Stimulated activated CD8-positive, alpha-beta memory T cell treated with anti-CD3 and anti-CD28 coated beads, Interleukin-4, amount 100 ng/mL, for 48 hours (primary cell): ENCODE measurements around the gene QRICH1.

Experiments
- DNase-seq: peaks from one replicate; pipeline ENCODE4 v3.0.0-alpha.2; 2020

The QRICH1 gene

DNA sequence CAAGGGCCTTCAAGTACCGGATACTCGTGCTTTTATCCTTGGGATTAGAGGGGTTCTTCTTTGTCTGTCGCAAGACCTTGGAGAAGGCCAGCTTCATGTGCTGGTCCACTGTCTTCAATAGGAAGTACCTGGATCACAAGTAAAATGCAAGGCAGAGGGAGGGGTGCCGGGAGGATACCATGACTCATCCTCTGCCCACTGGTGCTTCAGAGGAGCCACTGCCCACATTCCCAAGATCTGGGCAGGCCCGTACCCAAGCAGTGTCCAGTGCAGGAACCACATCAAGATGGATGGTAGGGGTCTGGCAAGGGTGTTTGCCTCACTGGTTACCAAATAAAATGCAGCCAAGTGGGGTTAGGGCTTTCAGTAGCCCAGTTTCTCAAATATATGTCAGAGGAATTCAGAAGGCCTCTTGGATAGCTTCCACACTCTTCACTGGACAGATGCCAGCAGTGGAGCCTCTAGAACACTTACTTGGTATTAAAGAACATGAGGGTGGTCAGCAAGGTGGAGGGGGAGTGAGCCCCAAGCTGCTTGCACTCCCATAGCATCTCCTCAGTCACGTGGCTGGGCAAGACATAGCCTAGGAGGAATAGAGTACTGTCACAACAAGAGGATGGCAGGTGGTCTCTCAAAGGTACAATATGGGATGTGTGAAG, 61.1 kb downstream of the QRICH1 start:
- no peak for DNase-seq

DNA sequence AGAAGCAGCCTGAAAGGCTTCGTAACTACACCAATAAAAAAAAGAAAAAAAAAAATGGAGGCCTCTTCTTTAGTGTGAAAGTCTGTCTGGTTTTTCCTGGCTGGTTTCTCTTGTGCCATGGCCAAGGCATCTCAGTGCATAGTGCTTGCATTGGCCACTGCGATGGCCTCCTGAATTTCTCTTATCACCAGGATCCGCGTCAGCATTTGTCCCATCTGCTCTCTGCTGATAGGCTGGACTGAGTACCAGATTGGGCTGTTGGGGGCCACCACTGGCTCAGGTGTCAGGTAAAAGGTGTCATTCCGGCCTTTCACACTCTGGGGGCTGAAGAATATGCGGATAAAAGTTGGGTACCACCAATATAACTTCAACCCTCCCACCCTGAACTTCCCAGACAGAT, 63.5 kb downstream of the QRICH1 start:
- DNase-seq = no peak

DNA sequence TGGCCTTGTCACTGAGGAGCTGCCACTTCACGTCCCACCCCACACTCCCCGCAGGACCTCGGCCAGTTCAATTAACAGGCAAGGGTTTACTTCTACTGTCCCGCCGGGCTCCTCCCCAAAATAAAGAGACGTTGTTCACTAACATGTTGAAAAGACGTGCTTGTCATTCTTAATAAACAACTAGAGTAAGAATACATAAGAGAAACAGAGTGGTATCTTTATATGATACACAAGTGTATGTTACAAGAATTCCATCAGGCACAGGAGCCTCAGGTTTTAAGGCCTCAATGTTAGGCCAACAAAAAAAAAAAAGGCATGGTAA, 64.3 kb downstream of the QRICH1 start:
- DNase-seq = no peak

DNA sequence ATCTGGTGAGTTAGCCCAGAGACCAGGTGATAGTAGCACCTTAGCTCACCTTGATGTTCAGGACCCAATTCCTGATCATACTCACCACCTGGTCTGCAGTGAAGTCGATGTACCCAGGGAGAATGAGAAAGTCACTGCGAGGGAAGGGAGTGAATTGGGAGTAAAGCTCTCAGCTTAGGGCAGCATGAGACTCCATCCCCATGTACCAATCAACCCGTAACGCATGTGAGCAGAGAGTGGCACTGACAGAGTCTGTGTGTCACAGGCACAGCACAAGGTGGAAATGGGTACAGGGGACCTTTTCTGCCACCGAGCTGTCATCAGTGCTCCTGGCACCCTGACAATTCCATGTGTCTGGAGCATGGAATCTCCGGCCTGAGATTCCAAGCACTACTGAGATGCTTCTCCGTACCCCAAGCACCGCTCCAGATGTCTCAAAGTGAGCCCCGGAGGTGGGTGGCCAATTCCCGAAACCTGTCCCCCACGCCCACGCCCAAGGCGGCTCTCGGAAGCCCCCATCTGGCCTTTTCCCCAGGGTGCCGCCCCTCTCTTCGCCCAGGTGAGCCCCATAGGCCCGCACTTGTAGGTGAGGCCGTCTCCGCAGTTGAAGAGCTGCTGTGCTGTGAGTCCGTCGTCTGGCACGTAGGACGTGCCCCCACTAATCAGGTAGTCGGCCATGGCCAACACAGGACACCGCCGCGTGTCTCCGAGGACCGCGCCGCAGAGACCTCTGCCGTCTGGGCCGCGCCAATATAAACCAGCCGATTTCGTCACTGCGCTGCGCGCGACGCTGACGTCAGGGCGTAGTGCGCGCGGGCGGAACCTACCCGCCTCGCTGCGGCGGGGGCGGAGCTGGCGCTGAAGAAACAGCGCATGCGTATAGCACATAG, 65.0 kb downstream of the QRICH1 start, which contains the start of gene IMPDH2:
Gene IMPDH2, minus strand, starts transcription at position 726 of the 890 bp plus-strand sequence. Its CDS starts 48 bp downstream, at position 678.
- DNase-seq = peak; percentile 96

DNA sequence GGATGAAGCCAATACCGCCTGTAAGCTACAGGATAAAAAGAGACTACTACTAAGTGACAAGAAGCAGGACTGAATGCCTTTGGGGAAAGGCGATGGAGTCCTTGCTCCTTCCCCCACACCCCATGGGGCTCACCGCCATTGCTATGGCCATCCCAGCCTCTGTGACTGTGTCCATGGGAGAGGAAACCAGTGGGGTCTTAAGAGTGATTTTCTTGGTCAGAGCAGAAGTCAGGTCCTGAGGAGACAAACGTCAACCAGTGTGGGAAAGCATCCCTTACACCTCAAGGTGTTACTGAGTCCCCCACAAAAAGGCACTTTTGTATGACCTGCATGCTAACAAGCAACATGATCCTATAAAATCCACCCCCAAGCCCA, 65.6 kb downstream of the QRICH1 start:
- peak; percentile 26 for DNase-seq

DNA sequence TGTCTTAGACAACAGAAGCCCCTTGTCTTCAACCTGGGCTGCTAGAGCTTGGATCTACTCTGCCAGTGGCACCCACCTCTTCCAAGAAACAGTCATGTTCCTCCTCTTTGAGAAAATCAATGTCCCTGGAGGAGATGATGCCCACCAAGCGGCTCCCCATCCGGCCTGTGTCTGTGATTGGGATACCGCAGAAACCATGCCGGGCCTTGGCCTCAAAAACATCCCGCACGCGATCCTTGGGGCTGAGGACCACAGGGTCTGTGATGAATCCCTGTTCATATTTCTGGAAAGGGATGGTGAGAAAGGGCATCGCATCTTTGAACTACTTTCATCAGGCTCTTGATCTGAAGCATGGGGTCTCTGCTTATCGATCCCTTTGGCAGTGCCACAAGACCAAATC, 66.2 kb downstream of the QRICH1 start:
- no peak for DNase-seq

DNA sequence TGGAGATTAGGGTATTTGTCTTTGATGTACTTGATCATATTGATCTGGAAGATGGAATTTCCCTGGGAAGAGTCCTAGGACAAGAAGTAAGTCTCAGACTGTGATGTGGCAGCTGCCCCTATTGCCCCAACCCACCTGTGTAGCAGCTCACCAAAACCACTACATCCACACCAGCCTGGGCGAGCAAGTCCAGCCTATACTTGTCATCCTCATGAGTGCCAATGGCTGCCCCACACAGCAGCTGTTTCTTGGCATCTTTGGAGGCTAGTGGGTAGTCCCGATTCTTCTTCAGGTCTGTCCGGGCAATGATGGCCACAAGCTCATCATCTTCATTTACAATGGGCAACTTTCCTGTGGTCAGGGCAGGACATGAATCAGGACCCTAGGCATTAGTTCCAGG, 67.3 kb downstream of the QRICH1 start:
- DNase-seq = no peak

DNA sequence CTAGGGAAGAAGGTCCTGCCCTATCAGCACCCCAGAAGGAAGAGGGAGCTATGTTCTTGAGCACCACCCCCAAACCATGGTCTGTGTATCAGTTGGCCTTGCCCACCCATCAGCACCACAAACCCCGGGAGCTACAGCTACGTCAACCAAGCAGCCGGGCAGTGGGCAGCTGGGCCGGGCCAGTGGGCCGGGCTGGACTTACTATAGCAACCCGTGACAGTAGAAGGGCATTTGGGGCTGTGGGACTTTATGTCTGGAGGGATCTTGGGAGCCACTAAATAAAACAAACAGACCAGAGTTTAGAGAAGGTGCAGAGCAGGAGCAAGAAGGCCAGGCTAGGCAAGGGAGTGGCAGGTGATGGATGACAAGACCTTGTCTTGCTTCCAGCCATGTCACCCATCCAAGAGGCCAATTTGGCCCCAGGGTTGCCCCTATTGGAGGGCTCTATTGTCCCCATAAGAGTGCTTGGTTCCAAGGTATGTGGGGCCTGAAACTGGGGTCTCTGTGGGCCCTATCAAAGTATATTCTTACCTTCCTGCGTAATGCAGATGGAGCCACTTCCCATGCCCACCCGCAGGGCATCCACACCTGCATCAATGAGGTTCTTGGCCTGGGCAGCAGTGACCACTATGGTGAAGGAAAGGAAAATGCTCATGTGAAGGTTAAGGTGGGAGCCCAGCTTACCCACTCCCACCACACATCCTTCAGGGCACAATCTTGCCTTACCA, 67.9 kb downstream of the QRICH1 start:
- no peak for DNase-seq

DNA sequence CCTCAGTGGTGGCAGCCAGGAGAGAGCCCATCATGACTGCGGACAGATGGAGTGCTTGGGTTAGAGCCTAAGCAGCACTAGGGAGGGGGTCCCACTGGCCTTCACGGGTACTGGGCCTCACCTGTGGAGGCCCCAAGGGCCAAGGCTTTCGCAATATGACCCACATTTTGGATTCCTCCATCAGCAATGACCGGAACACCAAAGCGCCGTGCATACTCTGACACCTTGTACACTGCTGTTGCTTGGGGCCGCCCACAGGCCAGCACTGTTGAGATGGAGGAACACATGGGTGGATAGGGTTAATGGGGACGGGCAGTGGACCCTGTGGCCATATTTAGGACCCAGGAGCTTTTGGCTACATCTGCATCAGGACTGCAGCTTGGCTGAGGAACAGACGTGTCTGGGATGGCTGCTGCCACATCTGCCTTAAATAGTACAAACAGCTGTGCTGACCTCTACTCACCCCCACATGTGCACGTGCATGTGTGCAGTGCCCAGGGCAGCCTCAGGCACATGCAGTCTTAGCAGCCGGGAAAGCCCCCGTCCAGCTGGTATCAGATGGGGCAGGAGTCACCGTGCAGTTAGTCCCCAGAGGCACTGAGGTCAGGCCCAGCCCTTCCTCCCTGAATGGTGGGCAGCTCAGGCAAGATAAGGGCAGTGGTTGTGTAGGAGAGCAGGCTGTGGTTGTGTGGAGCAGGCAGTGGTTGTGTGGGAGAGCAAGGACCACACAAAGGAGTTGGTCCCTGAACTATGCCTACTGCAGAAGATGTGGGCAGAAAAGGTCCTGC, 68.7 kb downstream of the QRICH1 start:
- DNase-seq = no peak

DNA sequence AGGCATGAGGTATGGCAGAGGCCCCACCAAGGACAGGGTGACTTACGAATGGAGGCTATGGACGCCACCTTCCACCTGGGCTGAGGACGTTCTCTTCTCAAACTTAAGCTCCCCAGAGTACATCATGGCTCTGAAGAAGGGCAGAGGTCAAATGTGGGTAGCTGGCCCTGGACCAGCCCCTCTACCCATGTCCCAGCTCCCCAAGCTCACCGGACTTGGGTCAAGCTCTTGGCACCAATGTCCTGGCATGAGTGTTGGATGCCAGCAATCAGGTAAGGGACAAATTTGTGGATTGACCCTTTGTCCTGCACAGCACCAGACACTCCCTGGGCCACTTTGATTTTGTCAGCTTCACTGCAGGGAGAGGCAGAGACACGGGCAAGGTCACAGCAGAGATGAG, 69.4 kb downstream of the QRICH1 start:
- no peak for DNase-seq

DNA sequence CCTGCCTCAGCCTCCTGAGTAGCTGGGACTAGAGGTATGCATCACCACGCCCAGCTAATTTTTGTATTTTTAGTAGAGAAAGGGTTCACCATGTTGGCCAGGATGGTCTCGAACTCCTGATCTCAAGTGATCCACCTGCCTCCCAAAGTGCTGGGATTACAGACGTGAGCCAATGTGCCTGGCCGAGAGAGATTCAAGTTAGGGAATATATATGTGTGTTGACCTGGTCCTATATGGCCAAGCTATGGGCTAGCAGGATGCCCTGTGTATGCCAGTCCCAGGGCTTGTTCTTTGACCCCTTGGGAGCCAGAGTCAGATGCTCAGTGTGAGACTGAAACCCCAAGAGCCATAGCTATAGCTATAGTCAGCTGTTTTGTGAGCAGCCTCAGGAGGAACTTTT, 70.1 kb downstream of the QRICH1 start:
- DNase-seq = no peak

DNA sequence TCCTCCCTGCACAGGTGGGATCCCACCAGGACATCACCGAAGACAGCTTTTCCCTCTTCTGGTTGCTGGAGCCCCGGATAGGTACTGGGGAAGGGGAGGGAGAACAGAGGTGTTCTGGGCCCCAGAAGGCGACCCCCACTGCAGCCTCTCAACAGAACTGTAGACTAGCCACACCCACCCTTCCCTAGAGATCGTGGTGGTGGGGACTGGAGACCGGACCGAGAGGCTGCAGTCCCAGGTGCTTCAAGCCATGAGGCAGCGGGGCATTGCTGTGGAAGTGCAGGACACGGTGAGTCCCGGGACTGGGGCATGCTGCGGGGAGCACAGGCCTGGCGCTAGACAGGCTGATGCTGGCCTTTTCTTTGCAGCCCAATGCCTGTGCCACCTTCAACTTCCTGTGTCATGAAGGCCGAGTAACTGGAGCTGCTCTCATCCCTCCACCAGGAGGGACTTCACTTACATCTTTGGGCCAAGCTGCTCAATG, 71.1 kb downstream of the QRICH1 start:
- DNase-seq = no peak

DNA sequence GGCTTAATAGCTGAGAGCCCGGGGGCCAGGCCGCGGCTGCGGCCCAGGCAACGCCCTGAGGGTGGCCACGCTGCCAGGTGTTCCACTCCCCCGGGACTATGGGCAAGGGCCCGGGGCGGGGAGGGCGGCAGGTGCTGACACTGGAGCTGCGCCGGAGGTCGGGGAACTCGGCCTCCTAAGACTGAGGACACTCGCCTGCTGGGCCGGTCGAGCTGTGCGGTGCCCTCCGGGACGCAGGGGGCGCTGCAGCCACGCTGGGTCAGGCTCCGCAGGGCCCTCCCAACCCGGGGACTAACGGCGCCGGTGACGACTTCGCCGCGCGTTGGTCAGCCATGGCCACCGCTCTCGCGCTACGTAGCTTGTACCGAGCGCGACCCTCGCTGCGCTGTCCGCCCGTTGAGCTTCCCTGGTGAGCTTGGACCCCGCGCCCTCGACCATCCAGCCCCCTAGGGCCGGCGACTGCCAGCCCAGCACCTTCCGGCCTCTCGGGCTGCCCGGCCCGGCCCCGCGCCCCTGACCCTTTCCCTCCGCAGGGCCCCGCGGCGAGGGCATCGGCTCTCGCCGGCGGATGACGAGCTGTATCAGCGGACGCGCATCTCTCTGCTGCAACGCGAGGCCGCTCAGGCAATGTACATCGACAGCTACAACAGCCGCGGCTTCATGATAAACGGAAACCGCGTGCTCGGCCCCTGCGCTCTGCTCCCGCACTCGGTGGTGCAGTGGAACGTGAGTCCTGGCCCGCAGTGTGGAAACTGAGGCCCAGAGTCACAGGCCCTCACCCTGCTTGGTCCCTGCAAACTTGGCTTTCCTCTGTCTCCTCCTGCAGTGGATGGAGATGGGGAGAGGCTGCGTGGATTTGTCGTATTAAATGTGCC, 71.8 kb downstream of the QRICH1 start, which contains the start of gene NDUFAF3:
Gene NDUFAF3, plus strand, starts transcription at position 309 of the 875 bp plus-strand sequence. Its CDS starts 24 bp downstream, at position 333.
- peak; percentile 95 for DNase-seq

DNA sequence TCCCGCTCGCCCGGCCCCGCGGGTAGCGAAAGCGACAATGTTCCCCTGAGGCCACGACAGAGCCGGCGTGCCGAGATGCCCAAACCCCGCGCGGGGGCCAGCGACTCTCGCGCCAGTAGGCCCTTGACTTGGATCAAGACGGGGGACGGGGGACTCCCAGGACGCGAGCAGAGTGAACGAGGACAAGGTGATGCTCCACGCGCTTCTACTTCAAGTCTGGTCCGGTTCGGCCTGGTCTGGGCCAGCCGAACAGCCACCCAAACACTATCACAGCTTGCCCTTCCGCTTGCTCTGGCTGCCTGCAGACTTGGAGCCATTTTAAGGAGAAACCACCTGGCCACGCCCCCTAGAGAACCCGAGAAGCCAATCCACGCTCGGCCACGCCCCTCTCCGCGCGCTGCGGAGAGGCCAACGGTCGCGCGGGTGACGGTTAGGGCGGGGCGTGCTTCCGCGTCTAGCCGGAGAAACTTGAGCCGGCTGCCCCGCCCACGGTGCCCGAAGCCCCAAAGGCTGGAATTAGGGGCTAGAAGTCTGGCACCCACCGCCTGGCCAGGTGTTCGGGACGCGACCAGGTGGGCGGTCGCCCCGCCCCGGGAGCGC, 72.6 kb downstream of the QRICH1 start:
- DNase-seq = peak; percentile 99

DNA sequence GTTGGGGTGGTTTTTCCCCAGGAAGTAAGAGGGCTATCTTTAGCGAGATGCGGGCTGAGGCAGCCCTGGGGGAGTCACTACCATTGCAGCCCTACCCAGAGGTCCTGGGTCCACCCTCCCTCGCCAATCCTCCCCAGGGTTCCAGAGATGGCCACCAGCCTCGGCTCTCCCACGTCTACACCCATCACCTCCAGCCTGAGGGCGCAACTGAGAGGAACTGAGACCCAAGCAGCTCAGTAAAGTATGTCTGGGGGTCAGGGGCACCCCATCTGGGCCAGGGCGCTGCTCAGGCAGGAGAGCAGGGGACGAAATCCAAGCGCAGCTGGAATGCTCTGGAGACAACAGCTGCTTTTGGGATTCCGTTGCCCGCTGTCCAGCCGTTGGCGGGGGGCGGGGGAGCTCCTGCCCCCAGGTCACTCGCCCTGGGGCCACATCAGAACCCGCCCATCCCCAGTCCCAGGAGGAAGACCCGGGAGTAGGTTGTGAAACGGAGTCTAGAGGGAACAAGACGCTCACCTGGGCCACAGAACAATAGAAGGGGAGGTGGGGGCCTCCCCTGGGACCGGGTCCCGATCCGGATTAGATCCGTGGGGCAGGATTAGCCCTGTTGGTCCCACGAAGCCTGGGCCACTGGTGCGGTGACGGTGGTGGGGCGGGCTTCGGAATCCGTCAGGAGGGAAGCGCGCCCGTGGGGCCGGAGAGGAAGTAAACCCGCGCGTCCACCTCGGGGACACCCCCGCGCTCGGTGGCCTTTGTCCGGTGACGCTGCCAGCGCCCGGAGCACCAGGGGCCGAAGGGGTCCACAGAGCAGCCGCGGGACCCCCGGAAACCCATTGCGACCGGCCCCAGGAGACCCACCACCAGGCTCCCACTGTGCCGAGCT, 73.3 kb downstream of the QRICH1 start:
- DNase-seq = no peak

DNA sequence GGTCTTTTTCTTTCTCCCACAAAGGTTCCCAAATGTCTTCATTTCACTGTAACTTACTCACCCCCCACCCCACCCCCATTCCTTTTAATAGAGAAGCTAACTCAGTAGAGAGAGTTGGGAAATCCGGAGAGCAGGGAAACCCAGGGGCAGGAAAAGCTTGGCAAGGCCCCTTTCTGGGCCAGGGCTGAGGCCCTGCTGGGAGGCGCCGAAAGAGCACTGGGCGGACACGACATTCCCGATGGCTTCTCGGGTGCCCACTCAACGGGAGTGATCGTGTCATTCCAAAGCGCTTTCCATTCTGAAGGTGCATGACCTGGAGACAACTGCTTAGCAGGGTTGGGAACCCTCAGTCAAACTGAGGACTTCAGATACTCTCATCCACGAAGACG, 73.9 kb downstream of the QRICH1 start:
- DNase-seq = no peak

DNA sequence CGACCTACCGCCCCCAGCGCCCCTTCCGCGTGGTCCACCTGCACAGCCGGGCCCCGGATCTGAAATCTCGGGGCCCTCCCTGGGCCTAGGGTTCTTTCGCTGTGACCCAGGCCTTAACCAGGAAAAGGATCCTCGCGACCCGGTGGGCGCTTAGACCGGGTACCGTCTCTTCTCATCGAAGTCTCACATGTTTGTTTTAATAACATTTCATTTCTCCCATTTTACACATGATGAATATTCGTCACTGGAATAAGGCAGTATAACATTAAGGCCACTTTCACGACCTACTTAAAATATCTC, 75.2 kb downstream of the QRICH1 start:
- DNase-seq = no peak

DNA sequence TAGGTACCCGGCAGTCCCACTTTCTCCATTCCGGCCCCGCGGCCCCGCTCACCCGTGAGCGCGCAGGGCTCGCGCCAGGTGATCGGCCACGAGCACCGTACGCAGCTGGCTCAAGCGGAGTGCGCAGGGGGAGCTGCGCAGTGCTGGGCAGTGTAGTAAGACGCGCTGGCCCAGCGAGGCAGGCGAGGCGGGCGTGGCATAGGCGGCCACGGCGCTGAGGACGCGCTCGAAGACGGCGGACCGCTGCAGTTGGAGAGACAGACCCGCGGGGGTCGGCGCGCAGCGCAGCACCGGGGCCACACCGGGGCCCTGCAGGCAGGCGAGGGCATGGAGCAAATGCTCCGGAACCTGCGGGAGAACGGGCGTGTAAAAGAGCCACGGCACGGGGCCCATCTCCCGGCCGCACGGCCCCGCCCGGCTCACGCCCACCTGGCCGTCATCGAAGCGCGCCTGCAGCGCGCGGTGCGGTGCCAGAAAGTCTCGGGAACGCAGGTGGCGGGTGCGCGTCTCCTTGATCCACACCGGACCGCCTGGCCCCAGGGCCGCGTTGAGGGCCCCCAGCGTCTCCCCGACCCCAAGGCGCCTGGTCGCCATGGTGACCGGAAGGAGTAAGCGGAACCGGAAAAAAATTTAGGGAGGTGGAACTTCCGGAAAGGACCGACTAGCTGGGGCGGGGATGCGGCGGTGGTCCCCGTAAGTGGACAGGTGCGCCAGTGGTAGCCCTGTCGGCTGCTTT, 75.7 kb downstream of the QRICH1 start, which contains the start of gene DALRD3:
Gene DALRD3, minus strand, starts transcription at position 610 of the 736 bp plus-strand sequence. Its CDS starts 16 bp downstream, at position 594.
- DNase-seq = peak; percentile 78

DNA sequence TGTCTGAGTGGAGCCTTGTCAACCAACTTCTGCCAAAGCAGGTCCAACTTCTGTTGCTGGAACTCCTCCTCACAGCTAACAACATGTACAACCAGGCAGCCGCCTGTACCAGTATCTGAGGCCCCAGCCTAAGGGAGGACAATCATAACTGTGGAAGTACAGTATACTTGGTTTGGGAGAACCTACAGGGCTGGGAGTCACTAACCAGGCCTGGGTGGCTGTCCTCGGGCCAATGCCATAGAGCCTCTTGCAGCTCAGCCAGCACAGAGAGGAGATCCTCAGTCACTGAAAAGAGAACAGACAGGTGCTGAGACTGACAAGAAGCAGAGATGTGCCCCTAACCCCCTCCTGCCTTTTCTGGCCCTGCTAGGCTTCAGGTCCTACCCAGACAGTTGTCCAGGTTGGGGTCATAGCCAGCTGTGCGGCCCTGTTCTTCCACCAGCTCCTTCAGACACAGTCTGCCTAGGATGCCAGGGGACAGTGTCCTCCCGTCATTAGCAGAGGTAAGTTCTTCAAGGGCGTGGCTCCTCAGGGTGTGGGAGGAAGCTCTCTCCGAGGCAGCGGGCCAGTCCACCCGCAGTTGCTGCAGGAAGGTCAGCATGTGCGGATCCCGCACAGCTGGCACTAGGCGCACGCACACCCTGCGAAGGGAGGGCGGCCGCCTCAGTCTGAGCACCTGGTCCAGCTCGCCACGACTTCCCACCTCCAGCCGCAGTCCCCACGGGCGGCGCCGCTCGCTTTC, 76.5 kb downstream of the QRICH1 start:
- DNase-seq = no peak
